ENCODE measurements around the gene LRRC36. TPM values are rescaled to one million over a fixed set of nuclear protein-coding genes. Genes with fewer than 3 reads are reported as not detected.

The LRRC36 gene
- total and polyA plus RNA-seq, 2 of the 13 experiments (the other 11 are each of a cell fraction or from before 2014, with no cell fraction given): 0.12 to 0.15 TPM

GRCh38 chr16:67393111-67393787, 66.6 kb downstream of the LRRC36 start, which contains the start of gene TPPP3 (continued):
- TF ChIP-seq BCLAF1 (IDR thresholded peaks at IDR 0.05) (no peak), SP1 (IDR thresholded peaks at IDR 0.05) (no peak), SP1 (CRISPR knock-in tag; IDR thresholded peaks at IDR 0.05) (peak; percentile 65; the same call in 1 of the 2 replicates), SOX6 (IDR thresholded peaks at IDR 0.05) (no peak), SOX6 (CRISPR knock-in tag; IDR thresholded peaks at IDR 0.05) (no peak), ZSCAN12 (CRISPR knock-in tag; IDR thresholded peaks at IDR 0.05) (no peak), ZNF83 (CRISPR knock-in tag; IDR thresholded peaks at IDR 0.05; ENCODE audit: borderline replicate concordance) (0 out of 2 replicates have a peak, but pooled peaks have one; percentile 36), GATAD1 (CRISPR knock-in tag; IDR thresholded peaks at IDR 0.05) (no peak), ZSCAN5A (CRISPR knock-in tag; IDR thresholded peaks at IDR 0.05; ENCODE audit: borderline replicate concordance) (no peak), ZNF710 (CRISPR knock-in tag; IDR thresholded peaks at IDR 0.05; ENCODE audit: borderline replicate concordance) (no peak), RBM22 (optimal IDR thresholded peaks at IDR 0.05; ENCODE audit: low read length) (no peak), KMT2A (CRISPR knock-in tag; IDR thresholded peaks at IDR 0.05) (no peak), ZNF792 (CRISPR knock-in tag; IDR thresholded peaks at IDR 0.05) (no peak), ZNF383 (CRISPR knock-in tag; IDR thresholded peaks at IDR 0.05; ENCODE audit: borderline replicate concordance) (0 out of 2 replicates have a peak, but pooled peaks have one; percentile 66), MYPOP (CRISPR knock-in tag; IDR thresholded peaks at IDR 0.05) (no peak), ZNF614 (CRISPR knock-in tag; IDR thresholded peaks at IDR 0.05; ENCODE audit: borderline replicate concordance) (no peak), GLI4 (CRISPR knock-in tag; IDR thresholded peaks at IDR 0.05; ENCODE audit: borderline replicate concordance) (no peak), ZNF460 (CRISPR knock-in tag; IDR thresholded peaks at IDR 0.05; ENCODE audit: borderline replicate concordance) (no peak), MXI1 (IDR thresholded peaks at IDR 0.05; ENCODE audit: borderline replicate concordance, low read depth, low read length) (peak; percentile 47; the same call in 1 of the 3 replicates), ZNF772 (CRISPR knock-in tag; IDR thresholded peaks at IDR 0.05) (no peak), ZNF563 (CRISPR knock-in tag; IDR thresholded peaks at IDR 0.05) (no peak), RARA (CRISPR knock-in tag; IDR thresholded peaks at IDR 0.05) (no peak), ZNF235 (CRISPR knock-in tag; IDR thresholded peaks at IDR 0.05; ENCODE audit: borderline replicate concordance) (no peak), FOXP1 (IDR thresholded peaks at IDR 0.05) (no peak), FOXP1 (CRISPR knock-in tag; IDR thresholded peaks at IDR 0.05) (no peak), ZFX (CRISPR knock-in tag; IDR thresholded peaks at IDR 0.05; ENCODE audit: low read depth) (0 out of 2 replicates have a peak, but pooled peaks have one; percentile 29)
